Measurements from ENCODE around the gene ZFYVE28. TPM values are rescaled to one million over a fixed set of nuclear protein-coding genes. Genes with fewer than 3 reads are reported as not detected.
A peak's percentile ranks its signal among the peaks of the same experiment; 100 is the strongest.

ZFYVE28 gene
- total and polyA plus RNA-seq, 8 donors, result 2.2 to 12.4 (median 3.9) TPM

- DNase-seq, result peak in 1 of 4 donors; percentile 55
- no peaks in the 10 kb centered on the region for H3K36me3 ChIP-seq
- H3K27me3 ChIP-seq, result no peaks in the 10 kb centered on the region
- H3K4me1 ChIP-seq, result peaks cover 14 to 20% of the 10 kb centered on the region in 2 donors
- no peak overlapping the region for H3K4me3 ChIP-seq
- ATAC-seq, result no peak
- no peak for TF ChIP-seq CTCF (IDR thresholded peaks at IDR 0.05)
- intact Hi-C loops (cut with DNase I), result no loop called here
- H3K27ac ChIP-seq, result peak overlapping the region in 1 of 2 donors; percentile 33
- no peaks in the 10 kb centered on the region for H3K9me3 ChIP-seq
Observed at GRCh38 chr4:2265113-2266110, 153.0 kb downstream of the ZFYVE28 start.

DNA sequence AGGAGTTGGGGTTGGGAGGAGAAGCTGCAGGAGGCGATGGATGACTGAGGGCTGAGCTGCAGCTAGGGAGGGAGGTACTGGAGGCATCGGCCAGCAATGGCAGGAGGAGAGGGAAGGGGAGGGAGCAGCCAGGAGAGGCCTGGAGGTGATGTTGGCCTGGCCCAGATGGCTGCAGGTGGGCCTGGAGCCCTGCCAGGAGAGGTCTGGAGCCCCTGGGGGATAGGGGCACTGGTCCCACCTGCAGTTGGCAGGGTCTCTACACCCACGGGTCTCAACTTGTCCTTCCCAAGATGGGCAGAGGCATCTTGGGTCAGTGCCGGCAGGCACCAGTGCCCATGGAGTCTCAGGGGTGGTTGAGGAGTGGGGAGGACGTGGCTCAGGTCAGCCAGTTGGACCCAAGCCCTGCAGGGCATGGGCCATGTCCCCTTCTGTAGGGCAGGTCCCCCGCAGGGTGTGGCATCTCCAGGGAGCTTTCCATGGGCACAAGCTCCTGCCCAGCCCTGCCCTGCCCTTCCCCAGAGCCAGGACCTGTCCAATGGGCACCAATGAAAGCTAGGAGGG, 153.9 kb downstream of the ZFYVE28 start:
- Histone ChIP-seq H3K36me3 (no peaks in the 10 kb centered on the region), H3K27me3 (no peaks in the 10 kb centered on the region), H3K4me3 (no peak overlapping the region), H3K27ac (no peak overlapping the region), H3K9me3 (no peaks in the 10 kb centered on the region), H3K4me1 (peaks cover 22 to 28% of the 10 kb centered on the region in 2 donors)
- no peak for TF ChIP-seq CTCF (IDR thresholded peaks at IDR 0.05)
- peak in 1 of 4 donors; percentile 53 for DNase-seq
- intact Hi-C loops (cut with DNase I), result no loop called here
- ATAC-seq, result no peak

DNA sequence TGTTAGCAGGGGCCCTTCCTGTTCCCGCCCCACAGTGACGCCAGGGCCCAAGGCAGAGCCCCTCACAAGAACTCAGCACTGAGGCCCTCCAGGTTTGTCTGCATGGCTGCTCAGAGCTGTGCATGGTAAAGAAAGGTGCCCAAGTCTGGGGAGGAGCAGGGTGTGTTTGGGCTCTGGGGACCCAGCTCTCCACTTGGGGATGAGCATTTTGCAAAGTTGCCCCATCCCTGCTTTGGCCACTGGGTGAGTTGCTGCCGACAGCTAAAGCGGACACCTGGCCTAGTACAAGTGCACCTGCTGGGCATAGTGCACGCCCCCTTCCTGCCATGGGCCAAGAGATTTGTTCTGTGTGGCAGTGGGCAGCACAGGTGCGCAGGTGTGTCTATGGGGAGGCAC, 154.5 kb downstream of the ZFYVE28 start:
- peak in 1 of 4 donors; percentile 53 for DNase-seq
- no peak for TF ChIP-seq CTCF (IDR thresholded peaks at IDR 0.05)
- H3K4me1 ChIP-seq, result peaks cover 28 to 34% of the 10 kb centered on the region in 2 donors
- H3K4me3 ChIP-seq, result no peak overlapping the region
- H3K9me3 ChIP-seq, result no peaks in the 10 kb centered on the region
- ATAC-seq, result no peak
- intact Hi-C loops (cut with DNase I), result no loop called here
- H3K27me3 ChIP-seq, result no peaks in the 10 kb centered on the region
- no peaks in the 10 kb centered on the region for H3K36me3 ChIP-seq
- no peak overlapping the region for H3K27ac ChIP-seq

GRCh38 chr4:2262944-2263250, 155.5 kb downstream of the ZFYVE28 start:
- peaks cover 0 to 8% of the 10 kb centered on the region in 2 donors for H3K36me3 ChIP-seq
- H3K4me1 ChIP-seq, result peaks cover 32 to 45% of the 10 kb centered on the region in 2 donors
- no peaks in the 10 kb centered on the region for H3K9me3 ChIP-seq
- ATAC-seq (no peak), DNase-seq (no peak)
- H3K27ac ChIP-seq, result peak overlapping the region; percentile 93 to 94
- no peak for TF ChIP-seq CTCF (IDR thresholded peaks at IDR 0.05)
- intact Hi-C loops (cut with DNase I), result no loop called here
- peak overlapping the region; percentile 57 to 93 for H3K4me3 ChIP-seq
- H3K27me3 ChIP-seq, result no peaks in the 10 kb centered on the region
